GM21367 (cell line): ENCODE data around the gene CLDN4.

ENCODE experiments used
- ATAC-seq: cut with Tn5 transposase; IDR thresholded peaks from one replicate; pipeline ENCODE4 v1.9.1; 2021; ENCODE audit not compliant: unreplicated experiment

CLDN4 gene

GRCh38 chr7:73871163-73872011, 40.6 kb downstream of the CLDN4 start:
- ATAC-seq, result no peak

- no peak for ATAC-seq
Observed at GRCh38 chr7:73872056-73872908, 41.5 kb downstream of the CLDN4 start.

DNA sequence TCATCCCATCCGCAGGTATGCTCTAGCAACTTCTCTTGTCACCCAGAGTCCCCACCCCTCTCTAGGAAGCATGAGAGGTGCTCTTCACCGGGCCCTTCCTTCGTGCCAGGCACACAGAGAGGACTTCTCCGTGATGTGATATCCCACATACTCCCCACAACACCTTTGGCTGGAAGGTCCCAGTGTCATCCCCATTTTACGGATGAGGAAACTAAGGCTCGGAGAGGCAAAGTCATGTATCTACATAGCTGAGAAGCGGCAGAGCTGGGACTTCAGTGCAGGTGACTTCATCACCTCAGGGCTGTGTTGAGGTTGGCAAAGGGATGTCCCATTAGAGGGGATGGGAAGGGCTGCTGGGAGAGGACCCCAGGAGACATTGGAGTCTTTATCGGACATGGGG, 45.6 kb downstream of the CLDN4 start:
- ATAC-seq, result no peak

DNA sequence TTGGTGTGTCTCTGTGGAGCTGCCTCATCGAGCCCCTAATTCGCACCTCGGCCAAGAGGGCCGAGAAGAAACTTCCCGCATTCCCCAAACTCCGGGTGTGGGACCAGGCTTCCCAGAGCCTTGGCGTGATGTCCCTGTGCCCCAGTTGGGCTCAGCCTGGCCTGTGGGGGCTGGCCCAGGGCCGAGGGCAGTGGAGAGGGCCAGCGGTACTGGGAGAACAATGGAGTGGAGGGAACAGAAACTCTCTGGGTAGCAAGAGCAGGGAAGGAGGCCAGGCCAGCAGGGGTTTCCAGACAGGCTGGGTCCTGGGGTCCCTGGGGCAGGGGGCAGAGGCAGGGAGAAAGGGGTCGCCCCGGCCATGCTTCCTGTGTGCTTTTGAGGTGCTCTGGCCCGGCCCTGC, 46.2 kb downstream of the CLDN4 start:
- ATAC-seq, result no peak

- ATAC-seq, result no peak
Observed at GRCh38 chr7:73879977-73880681, 49.3 kb downstream of the CLDN4 start.

- ATAC-seq, result no peak
Observed at GRCh38 chr7:73880755-73881328, 50.0 kb downstream of the CLDN4 start.

- no peak for ATAC-seq
Observed at GRCh38 chr7:73881352-73882046, 50.7 kb downstream of the CLDN4 start.

GRCh38 chr7:73882047-73882402, 51.2 kb downstream of the CLDN4 start:
- ATAC-seq, result no peak
